GM19372 (cell line): ENCODE results near the gene PCDH9.

Experiments
- ATAC-seq: cut with Tn5 transposase; IDR thresholded peaks from one replicate; pipeline ENCODE4 v1.9.1; 2021; ENCODE audit warnings: mild to moderate bottlenecking, low read depth, moderate library complexity; ENCODE audit not compliant: unreplicated experiment

Gene PCDH9

DNA sequence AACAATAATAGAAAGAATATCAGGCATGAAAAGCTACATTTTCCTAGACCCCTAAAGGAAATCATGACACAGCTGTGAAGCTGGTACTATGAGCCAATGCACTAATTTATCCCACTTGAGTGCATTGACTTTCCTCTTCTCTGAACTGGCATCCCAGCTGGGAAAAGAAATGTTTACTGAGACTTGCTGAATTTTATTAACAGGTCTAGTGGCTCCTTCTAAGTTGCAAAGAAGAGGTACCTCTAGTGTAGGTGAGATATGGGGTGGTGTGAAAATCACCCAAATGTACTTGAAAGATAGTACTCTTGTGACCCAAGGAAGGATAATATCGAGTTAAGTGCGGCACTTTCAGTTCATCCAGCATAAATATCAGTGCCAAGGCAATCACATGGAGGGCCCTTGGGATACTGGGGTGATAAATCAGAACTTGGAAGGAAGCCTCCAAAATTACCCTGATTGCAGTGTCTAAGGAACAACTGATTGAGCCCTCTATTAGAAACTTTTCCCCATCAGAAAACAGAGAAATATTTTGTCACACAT, 369.2 kb downstream of the PCDH9 start:
- no peak for ATAC-seq

- no peak for ATAC-seq
Observed at GRCh38 chr13:66859934-66860877, 369.9 kb downstream of the PCDH9 start.

DNA sequence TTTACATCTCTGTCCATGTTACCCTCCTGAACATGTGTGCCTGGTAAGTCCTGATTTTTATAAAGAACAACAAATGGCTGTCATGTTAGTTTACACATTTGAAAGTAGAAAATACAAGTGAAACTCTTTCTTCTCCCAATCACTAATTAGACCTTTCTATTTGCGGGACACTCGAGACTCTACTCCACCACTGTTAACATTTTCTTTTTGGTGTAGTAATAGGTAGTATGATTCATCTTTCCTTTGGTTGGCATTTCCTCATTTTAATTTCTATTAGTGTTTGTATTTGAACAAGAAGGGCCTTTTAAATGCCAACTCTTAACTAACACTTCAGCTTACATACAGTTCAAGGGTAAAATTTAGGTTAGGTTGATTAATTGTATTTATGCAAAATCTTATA, 371.1 kb downstream of the PCDH9 start:
- ATAC-seq, result no peak

DNA sequence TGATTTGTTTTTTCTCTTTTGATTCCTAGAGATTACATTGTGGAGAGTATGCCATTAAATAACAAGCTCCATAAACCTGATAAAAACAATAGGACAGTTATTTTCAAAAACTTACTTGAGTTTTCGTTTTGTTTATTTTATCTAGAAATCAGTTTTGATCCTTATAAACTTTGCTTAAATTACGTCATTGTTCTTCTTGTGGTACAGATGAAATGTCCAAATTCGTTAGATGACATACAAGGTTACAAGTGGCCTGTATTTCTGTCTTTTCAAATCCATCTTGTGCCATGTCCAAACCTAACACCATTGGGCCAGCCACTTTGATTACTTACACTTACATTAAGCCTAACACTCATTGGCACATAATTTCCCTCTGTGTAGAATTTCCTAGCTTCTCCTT, 372.0 kb downstream of the PCDH9 start:
- no peak for ATAC-seq

GRCh38 chr13:66855131-66855530, 375.0 kb downstream of the PCDH9 start:
- no peak for ATAC-seq

DNA sequence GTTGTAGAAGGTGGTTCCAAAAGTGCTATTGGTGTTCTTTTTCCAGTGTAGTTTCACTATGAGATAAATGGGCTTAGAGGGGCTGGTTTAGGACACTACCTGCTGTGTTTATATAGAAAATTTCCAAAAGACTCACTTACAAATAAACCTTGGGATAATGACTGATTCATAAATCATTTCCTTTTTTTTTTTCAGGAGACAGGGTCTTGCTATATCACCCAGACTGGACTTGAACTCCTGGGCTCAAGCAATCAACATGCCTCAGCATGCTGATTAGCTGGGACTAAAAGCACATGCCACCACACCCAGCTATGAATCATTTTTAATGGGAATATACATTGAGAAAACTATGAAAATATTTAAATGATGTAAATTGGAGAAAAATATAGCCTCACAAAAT, 376.6 kb downstream of the PCDH9 start:
- no peak for ATAC-seq

- no peak for ATAC-seq
Observed at GRCh38 chr13:66849706-66850105, 380.4 kb downstream of the PCDH9 start.

GRCh38 chr13:66847541-66847940, 382.6 kb downstream of the PCDH9 start:
- no peak for ATAC-seq

DNA sequence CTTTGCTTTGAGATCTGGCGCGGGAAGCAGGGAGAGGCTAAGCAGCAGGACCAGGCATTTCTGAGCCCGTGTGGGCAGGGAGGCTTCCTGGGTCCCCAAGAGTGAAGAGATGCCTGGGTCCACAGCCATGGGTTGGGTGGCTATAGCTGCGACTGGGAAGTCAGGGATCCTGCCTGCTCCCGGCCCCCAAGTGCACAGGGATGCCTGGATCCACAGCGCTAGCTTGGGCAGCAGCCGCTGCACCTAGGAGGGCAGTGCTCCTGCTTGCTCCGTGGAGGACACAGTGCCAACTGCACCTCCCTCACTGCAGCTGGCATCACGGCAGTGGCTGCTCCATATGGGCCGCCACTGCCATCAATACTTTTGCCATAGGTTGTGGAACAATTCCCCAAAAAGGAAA, 384.7 kb downstream of the PCDH9 start:
- ATAC-seq, result no peak

GRCh38 chr13:66844933-66845332, 385.2 kb downstream of the PCDH9 start:
- ATAC-seq, result no peak

DNA sequence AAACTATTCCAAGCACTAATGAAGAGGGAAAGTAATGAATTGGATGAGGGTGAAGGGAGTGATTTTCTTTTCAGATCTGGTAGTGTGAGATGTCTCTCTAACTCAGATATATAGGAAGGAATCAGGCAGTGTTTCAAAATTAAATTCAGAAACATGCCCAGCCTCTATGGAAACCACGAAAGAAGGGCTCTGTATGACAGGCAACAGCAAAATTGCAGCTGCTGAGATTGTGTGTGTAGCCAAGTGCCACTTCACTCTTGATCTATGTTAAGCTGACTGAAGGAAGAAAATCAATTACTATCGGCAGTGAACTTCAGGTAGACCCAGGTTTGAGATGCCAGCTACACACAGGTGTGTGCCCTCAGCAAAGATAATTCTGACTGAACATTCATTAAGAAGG, 387.4 kb downstream of the PCDH9 start:
- ATAC-seq, result no peak

GRCh38 chr13:66840621-66841020, 389.5 kb downstream of the PCDH9 start:
- no peak for ATAC-seq

DNA sequence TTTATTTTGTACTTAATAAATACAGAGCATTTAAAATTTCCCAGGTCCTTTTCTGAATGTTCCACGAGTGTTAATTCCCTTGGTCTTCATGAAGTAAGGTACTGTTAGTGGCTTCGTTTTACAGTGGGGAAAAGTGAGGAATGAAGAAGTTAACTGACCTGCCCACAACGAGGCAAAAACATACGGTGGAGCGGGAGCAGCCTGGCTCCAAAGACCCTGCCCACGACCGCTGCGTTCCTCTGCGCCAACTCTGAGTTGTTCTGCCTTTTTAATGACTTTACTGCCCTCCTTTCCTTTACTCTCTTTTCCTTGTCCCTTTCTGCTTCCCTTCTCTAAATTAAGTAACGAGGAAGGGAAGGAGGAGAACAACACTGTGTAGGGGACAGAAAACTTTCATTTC, 392.9 kb downstream of the PCDH9 start:
- no peak for ATAC-seq

- no peak for ATAC-seq
Observed at GRCh38 chr13:66835040-66835628, 395.0 kb downstream of the PCDH9 start.

DNA sequence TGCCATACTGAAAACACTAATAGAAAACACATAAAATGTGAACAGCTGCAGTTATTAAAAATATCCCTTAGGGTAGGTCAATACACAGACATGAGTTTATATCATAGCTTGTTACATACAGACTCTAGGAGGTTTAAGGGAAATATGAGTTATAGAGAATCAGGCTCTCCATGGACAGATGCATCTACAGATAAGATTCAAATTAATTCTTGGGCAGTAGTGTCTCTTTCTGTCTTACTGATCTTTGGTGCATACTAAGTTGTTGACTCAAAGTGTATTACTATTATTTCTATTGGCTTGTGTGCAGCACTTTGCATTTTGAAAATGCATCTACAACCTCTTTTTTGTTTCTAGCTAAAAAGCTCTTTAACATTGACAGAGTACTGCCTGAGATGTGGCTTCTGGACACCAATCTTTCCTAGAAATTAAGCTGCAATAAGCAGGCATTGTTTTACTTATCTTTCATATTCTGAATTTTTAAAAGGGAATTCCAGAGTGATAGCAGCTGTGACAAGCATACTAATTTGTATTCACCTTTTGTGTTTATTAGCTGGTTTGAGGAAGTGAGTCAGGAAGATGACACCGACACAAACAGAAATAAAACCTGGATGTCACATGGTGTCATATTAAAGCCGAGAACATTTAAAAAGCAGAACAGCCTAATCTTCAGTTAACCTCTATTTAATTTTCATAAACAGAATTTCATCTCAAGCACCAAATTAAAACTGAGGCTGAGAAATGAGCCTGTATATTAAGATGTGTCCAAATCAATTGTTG, 399.0 kb downstream of the PCDH9 start:
- peak; percentile 64 for ATAC-seq

GRCh38 chr13:66829803-66830202, 400.3 kb downstream of the PCDH9 start:
- ATAC-seq, result no peak

DNA sequence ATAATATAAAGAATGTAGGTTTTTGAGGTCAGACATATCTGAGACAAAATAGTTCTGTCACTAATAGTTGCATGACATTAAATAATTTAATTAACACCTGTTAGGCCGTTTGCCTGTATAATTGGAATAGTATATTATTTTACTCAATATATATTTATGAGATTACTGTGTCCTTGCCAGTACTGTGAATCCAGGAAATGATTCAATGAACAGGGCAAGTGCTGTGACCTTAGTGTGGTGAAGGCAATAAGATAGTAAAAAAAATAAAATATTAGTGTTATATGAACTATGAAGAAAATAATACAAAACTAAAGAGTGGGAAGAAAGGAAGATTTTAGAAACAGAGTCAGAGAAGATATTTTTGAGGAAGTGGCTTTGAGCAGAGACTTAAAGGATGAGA, 403.7 kb downstream of the PCDH9 start:
- ATAC-seq, result no peak

- no peak for ATAC-seq
Observed at GRCh38 chr13:66821551-66821950, 408.6 kb downstream of the PCDH9 start.

DNA sequence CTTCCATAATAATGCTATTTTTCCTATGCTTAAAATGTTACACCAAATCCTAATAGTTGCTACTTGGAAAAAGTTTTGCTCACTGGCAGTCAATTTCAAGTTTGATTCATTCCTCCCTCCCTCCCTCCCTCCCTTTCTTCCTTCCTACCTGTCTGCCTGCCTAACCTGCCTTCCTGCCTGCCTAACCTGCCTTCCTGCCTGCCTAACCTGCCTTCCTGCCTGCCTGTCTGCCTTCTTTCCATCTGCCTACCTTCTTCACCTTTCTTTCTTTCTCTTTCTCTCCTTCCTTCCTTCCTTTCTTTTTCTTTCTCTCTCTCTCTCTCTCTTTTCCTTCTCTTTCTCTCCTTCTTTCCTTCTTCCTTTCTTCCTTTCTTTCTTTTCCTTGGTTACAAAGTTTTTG, 418.7 kb downstream of the PCDH9 start:
- no peak for ATAC-seq

DNA sequence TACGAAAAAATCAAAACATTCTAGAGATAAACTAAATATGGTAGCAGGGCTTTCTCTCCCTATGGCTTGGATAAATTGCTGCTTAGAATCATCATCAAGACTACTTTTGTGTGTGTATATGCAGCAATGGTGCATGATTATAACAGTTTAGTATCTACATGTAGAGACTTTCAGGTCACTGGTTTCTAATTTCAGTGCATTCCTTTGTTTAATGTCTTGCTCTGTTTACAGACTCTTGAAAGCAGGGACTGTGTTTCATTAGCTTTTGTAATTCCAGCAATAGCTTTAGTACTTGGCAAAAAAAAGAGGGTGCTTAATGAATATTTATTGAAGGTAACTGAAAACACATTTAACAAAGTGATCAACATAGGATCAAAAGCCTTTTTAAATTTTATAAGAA, 420.7 kb downstream of the PCDH9 start:
- ATAC-seq, result no peak

GRCh38 chr13:66807251-66807650, 422.9 kb downstream of the PCDH9 start:
- ATAC-seq, result no peak
